Activated CD4-positive, alpha-beta T cell treated with anti-CD3 and anti-CD28 coated beads for 4 hours (primary cell): ENCODE results near the gene CELF2.

ENCODE experiments used
- DNase-seq, 2 donors: peaks; one replicate each; pipeline ENCODE4 v3.0.0-alpha.2; 2020

Gene CELF2

DNA sequence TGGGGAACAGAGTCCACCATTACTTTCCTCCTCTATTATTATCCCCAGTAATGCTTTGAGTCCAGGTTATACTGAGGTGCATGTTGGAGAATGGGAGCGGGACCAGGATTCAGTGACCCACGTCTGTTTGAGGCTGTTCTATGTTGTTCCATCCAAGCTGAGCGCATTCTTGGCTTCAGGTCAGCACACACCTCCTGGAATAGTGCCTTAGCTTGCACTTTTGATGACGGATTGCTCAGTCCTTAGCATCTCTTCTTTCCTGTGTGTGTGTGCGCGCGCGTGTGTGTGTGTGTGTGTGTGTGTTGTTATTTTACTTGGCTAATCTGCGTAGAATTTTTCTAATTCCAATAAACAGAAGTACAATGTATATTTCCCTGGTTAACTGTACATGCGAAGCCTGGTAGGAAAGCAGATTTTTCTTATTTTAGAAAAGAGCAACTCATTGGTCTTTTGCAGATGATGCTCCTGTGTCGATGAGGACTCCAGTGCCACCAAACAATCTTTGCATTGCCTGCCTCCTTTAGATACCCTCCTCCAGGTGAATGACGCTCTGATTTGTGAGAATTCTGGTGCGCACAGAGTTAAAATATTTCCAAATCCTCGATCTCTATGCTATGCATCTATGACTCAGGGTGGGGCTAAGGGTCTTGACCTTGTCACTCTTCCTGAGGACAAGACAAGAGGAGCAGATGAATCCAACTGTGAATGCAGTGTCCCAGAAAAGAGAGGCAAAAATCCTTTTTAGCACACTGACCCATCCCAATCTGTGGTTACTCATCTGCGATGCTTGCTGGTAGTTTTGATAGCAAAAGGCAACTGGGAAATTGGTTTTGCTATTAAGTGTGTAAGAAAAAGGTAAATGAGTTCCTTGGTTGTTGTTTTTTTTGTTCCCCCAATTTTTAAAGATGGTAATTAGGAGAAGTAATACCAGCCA lies 13.3 kb upstream of the CELF2 start:
- DNase-seq = no peak

DNA sequence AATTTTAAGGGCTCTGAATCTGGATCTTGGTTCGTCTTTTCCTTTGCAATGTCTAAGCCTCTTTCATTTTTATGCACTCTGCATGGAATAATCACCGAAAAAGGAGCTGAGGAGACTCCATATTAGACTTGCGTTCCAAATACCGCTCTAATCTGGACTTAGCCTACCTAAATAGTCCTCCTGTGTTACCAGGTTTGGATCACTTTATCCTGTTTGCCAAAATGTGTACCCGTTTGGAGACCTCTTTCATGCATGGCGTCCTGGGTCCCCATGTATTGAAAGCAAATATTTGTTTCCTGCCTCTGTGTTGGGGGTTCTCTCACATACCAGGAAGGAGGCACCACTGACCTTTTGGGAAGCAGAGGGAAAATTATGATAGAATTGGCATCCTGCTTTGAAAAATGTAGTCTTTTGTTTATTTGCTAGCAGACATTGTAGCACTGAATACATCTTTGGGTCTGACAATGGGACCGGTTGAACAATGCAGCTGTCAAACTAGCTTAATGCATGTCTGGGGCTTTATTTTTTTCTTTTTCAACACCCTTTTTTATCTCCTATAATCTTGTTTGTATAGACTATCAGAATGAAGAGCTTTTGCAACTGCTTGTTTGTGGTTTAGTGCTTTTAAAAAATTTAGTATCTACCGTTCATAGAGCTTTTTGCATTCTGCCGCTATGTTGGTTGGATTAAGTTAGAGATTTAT lies 11.8 kb upstream of the CELF2 start:
- no peak for DNase-seq

DNA sequence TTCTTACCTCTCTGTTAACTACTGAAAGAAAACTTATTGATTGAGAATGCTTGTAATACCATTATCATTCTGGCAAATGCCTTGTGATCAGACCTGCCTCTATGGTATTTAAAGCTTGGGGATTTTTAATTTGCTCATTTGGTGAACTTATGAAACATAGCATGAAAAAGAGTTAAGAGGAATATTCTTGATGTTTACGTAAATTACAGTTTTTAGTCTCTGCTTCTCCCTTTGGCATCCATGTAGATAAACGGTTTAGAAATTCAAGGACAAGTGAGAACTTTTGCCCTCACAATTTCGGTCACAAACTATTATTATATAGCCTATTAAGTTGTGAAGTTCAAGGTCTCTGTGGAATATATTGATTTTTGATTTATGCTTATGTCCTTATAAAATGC lies 11.2 kb upstream of the CELF2 start:
- DNase-seq = no peak

- no peak for DNase-seq
These were observed 10.1 kb upstream of the CELF2 start for GRCh38 chr10:11007476-11008020.

- DNase-seq = no peak
These were observed 8.0 kb upstream of the CELF2 start for GRCh38 chr10:11009471-11010308.

DNA sequence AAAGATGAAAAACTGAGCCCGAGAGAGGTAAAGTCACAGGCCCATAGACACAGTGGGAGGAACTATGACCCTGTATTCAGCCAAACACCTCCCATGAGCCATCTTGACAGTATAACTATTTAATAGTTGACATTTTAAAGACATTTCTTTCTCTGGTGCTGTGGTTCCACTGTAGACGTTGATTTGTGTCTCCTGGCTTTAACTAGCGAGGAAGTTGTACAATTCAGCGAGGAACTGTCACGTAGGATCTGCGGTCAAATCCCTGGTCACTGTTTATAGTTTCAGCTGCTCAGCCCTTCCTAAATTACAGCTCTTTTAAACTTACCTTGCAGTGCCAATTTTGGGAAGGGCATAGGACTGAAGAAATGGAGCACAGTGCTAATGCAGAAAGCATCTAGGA lies 7.1 kb upstream of the CELF2 start:
- no peak for DNase-seq

DNA sequence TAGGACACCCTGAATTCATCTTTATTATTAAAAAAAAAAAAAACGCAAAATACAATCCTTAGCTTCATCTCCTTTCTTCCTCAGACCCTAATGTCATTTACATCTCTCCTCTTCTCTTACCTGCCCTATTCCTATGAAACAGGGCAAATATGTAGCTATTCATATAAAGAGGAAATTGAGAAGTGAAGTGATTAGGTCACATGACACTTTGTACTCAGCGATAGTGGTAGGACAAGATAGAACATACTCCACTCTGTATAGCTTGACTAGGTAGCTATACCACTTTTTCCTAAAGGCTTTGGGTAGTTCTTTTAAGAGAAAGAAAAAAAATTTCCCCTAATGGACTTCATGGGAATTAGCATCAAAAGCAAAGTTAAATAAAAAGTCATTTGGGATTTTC lies 6.2 kb upstream of the CELF2 start:
- no peak for DNase-seq

GRCh38 chr10:11011984-11012383 lies 5.7 kb upstream of the CELF2 start:
- DNase-seq = no peak

DNA sequence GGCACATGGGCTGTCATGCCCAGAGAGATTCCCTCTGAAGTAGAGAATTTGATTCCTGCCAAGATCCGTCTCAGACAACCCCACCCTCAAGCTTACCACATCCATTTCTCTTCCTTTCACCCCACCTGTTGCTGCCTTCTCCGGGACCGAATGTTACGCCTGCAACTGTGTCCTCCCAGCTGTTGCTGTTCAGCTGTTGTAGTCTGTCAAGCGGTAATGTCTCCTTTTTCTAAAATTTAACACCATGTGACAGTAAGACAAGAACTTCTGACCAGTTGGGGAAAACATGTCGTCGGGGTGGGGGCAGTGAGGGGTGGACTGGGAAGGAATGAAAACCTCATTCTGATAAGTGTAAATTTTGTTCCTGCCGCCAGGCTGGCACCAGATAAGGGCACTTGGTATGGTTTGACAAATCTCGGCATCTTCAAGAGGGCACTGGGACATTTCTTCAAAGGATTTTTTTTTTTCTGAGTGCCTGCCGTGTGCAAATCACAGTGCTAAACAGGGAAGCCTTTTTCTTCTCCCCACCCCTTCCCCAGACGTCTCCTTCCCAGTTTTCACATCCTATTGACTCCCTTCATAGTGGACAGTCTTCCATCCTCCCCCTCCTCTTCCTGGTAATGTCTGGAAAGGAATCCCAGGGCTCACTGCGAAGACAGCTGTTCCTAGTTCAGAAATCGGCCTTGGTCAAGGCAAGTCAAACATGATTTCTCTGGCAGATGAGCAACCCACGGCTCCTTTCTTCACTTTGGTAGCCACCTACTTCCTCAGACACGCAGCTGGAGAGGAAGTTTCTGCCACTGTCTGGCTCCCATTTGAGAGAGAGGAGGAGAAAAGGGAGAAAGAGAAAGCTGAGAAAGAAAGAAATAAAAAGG lies 5.0 kb upstream of the CELF2 start:
- no peak for DNase-seq

GRCh38 chr10:11013836-11014235 lies 3.8 kb upstream of the CELF2 start:
- DNase-seq = no peak

GRCh38 chr10:11014671-11015445 lies 2.8 kb upstream of the CELF2 start:
- DNase-seq = no peak

DNA sequence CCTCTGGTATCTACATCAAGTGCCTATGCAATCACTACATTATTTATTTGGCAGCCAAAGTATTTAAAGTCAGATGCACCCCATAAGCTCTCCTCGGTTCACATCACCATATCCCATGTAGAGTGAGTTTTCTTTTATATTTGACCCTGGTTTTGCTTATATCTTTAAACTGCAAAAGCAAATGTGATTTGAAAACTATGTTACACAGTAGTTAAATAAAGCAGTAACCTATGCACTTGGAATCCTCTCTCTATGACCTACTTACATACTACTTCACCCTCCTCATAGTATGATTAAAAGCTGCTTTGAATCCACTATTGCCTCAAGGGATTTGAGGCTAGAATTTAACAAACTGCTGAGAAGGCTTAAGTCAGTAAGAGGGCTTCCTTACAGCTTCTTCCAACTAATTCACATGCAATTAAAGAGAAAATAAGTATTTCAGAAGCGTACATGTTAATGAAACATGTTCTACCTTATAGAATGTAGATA lies 2.2 kb upstream of the CELF2 start:
- no peak for DNase-seq

DNA sequence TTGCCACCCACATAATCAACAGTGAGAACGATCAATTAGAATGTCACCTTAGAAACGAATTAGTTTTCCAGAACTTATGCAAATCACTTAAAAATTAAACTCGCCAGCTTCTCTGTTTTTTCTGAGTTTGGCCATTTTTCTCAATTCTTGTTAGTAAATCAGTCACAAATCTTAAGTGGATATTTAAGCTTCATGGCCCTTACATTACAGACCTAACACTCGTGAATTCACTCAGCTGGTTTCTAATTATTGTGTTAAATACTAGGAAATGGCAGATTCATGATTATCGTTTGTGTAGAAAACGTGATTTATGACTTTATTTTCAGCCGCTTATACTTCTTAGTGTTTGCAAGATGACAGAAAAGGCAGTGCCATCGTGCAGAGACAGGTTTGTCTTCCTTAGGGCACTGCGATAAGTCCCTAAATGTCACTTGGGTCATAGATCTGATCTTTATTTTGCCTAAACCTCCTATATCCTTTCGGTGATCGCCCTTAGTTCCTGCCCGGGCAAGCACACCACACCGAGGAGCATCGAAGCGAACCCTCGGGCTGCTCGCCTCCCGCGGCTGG lies 587 bp upstream of the CELF2 start:
- no peak for DNase-seq

DNA sequence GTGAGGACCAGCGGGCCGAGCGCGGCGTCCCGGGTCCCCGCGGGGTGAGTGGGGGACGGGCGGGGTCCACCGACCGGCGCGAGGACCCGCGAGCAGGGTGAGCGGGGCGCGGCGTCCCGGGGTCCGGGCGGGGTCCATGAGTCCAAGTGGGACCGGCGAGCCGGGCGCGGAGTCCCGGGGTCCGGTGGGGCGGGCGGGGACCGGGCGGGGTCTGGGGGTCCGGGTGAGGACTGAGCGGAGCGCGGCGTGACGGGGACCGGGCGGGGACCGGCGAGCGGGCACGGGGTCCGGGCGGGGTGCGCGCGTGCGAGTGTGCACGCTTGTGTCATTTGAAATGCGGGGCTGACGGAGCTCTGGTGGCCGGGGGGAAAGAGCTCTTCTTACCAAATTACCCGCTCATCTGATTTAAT lies 765 bp downstream of the CELF2 start:
- no peak for DNase-seq

GRCh38 chr10:11018855-11019631 lies 1.4 kb downstream of the CELF2 start:
- no peak for DNase-seq

DNA sequence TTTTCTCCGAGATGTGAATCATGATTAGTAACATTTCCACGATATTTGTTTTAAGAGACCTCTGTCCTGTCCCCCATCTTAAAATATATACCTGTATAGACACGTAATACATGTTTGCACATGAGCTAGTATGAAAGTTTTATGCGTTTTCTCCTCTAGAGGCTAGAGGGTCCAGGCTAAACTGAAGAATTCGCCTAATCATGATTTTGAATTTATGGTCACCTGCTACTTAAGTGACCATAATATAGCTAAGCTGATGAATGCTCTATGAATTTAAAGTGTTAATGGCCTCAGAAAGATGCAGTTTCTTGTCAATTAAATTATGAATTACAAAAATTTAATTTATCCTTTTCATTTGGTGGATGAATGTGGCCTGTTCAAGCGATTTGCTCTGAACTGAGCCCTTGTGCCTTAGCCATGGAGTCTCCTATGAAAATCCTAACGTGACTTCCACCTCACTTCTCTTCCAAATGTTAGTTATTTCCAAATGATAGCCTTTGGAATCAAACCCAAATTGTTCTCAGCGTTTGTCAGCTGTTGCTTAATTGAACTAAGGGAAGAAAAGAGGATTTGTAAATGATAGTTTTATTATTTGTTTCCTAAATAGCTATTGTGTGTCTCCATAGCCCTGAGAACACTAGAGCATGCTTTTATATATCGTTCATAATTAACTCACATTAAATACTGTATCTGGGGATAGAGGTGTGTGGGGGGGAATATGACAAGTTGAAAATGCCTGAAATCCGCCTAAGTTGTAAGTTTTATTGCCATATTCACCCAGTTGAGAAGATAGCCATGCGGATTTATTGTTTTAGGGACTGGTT lies 2.3 kb downstream of the CELF2 start:
- DNase-seq = no peak

- DNase-seq = no peak
These were observed 2.9 kb downstream of the CELF2 start for GRCh38 chr10:11020548-11020942.

GRCh38 chr10:11022213-11022612 lies 4.5 kb downstream of the CELF2 start:
- no peak for DNase-seq
